DND-41 (cell line): ENCODE measurements around the gene TDG.

ENCODE experiments used
- EZH2 ChIP-seq: IDR thresholded peaks from 3 replicates; pipeline ENCODE4 v1.6.1; 2012; ENCODE audit warnings: borderline replicate concordance, low read depth, mild to moderate bottlenecking, moderate library complexity, low read length, inconsistent platforms; ENCODE audit not compliant: severe bottlenecking
- TF ChIP-seq, protein P1 (sequence below): IDR thresholded peaks from 2 replicates; pipeline ENCODE4 v1.5.1; 2012; ENCODE audit warnings: borderline replicate concordance, low read length, moderate library complexity, mild to moderate bottlenecking; ENCODE audit not compliant: poor library complexity, severe bottlenecking; ENCODE audit errors: extremely low read depth

GRCh38 chr12:104000807-104001434, 35.2 kb downstream of the TDG start:
- TF ChIP-seq, protein P1, sequence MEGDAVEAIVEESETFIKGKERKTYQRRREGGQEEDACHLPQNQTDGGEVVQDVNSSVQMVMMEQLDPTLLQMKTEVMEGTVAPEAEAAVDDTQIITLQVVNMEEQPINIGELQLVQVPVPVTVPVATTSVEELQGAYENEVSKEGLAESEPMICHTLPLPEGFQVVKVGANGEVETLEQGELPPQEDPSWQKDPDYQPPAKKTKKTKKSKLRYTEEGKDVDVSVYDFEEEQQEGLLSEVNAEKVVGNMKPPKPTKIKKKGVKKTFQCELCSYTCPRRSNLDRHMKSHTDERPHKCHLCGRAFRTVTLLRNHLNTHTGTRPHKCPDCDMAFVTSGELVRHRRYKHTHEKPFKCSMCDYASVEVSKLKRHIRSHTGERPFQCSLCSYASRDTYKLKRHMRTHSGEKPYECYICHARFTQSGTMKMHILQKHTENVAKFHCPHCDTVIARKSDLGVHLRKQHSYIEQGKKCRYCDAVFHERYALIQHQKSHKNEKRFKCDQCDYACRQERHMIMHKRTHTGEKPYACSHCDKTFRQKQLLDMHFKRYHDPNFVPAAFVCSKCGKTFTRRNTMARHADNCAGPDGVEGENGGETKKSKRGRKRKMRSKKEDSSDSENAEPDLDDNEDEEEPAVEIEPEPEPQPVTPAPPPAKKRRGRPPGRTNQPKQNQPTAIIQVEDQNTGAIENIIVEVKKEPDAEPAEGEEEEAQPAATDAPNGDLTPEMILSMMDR = no peak
- no peak for TF ChIP-seq EZH2
